Left ventricle myocardium inferior (tissue), 1 donor: ENCODE measurements around the gene GATC. TPM values are rescaled to one million over a fixed set of nuclear protein-coding genes. Genes with fewer than 3 reads are reported as not detected.

Experiments
- DNase-seq: peaks from one replicate; pipeline ENCODE4 v3.0.0-alpha.2; 2020
- H3K27ac ChIP-seq: fragments of 200-600 bp; replicated peaks from 2 replicates; pipeline ENCODE4 v1.8.0; 2021
- H3K27me3 ChIP-seq: fragments of 200-600 bp; 2 replicates; pipeline ENCODE4 v1.8.0; 2021; ENCODE audit warnings: low read depth
- H3K36me3 ChIP-seq: fragments of 200-600 bp; 2 replicates; pipeline ENCODE4 v1.8.0; 2021
- H3K4me1 ChIP-seq: fragments of 200-600 bp; 2 replicates; pipeline ENCODE4 v1.8.0; 2021
- H3K4me3 ChIP-seq: fragments of 200-600 bp; 2 replicates; pipeline ENCODE4 v1.8.0; 2021; ENCODE audit warnings: mild to moderate bottlenecking, moderate library complexity
- H3K9me3 ChIP-seq: fragments of 200-600 bp; replicated peaks from 2 replicates; pipeline ENCODE4 v1.8.0; 2021
- intact Hi-C: fragments of 100-400 bp; cut with micrococcal nuclease; formaldehyde crosslinking; loops from one replicate; pipeline ENCODE4 v1.11.0; 2022
- total RNA-seq: library from RNA; stranded (reverse); fragmentation: NEBNext Ultra II Directional; extraction: Animal tissue kit (Norgen Biotek cat#: 25700); gene quantifications from one replicate; pipeline ENCODE4 v1.2.1, GENCODE V29; 2021
- TF ChIP-seq, protein P1 (sequence below): fragments of 200-600 bp; IDR thresholded peaks from 2 replicates; pipeline ENCODE4 v1.8.0; 2021; ENCODE audit warnings: antibody characterized with exemption, mild to moderate bottlenecking, borderline replicate concordance
- donor health status: DM: no; HTN: yes; CAD: no; lungs with severe emphysema.

The GATC gene
- total RNA-seq, 1 donor from 2014 or later: 12.0 TPM

DNA sequence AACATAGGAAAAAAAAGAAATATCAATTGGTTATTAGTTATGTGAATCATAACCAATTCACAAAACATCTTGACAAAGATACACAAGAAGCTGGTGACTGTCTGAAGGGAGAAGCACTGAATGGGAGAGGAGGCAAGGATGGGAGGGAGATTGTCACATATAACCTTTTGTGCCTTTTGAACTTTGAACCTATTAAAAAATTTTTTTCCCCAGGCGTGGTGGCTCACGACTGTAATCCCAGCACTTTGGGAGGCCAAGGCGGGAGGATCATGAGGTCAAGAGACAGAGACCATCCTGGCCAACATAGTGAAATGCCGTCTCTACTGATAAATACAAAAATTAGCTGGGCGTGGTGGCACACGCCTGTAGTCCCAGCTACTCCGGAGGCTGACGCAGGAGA is 62.3 kb downstream of the GATC start:
- intact Hi-C loops: no loop called here
- no peaks in the 10 kb centered on the region for H3K4me1 ChIP-seq
- no peaks in the 10 kb centered on the region for H3K9me3 ChIP-seq
- no peak overlapping the region for H3K27ac ChIP-seq
- no peaks in the 10 kb centered on the region for H3K27me3 ChIP-seq
- H3K4me3 ChIP-seq: no peak overlapping the region
- TF ChIP-seq, protein P1, sequence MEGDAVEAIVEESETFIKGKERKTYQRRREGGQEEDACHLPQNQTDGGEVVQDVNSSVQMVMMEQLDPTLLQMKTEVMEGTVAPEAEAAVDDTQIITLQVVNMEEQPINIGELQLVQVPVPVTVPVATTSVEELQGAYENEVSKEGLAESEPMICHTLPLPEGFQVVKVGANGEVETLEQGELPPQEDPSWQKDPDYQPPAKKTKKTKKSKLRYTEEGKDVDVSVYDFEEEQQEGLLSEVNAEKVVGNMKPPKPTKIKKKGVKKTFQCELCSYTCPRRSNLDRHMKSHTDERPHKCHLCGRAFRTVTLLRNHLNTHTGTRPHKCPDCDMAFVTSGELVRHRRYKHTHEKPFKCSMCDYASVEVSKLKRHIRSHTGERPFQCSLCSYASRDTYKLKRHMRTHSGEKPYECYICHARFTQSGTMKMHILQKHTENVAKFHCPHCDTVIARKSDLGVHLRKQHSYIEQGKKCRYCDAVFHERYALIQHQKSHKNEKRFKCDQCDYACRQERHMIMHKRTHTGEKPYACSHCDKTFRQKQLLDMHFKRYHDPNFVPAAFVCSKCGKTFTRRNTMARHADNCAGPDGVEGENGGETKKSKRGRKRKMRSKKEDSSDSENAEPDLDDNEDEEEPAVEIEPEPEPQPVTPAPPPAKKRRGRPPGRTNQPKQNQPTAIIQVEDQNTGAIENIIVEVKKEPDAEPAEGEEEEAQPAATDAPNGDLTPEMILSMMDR: no peak
- H3K36me3 ChIP-seq: peaks cover 91% of the 10 kb centered on the region
- DNase-seq: no peak

Other genes with a start within 250 kb of the GATC start
- gene RPLP0, start 245.3 kb upstream of the GATC start, total RNA-seq: 712 TPM
- 59.8 TPM for gene PXN, start 180.7 kb upstream of the GATC start, total RNA-seq
- 22,484 TPM for gene RNU4-2, start 154.5 kb upstream of the GATC start, total RNA-seq
- 2,088 TPM for gene RNU4-1, start 153.2 kb upstream of the GATC start, total RNA-seq
- 6.5 TPM for gene SIRT4, start 144.1 kb upstream of the GATC start, total RNA-seq
- gene PLA2G1B, start 118.7 kb upstream of the GATC start, total RNA-seq: not detected
- 4.8 TPM for gene MSI1, start 77.3 kb upstream of the GATC start, total RNA-seq
- 142 TPM for gene COX6A1, start 8.3 kb upstream of the GATC start, total RNA-seq
- 17.9 TPM for gene TRIAP1, start 60 bp upstream of the GATC start, total RNA-seq
- gene SRSF9, start 23.3 kb downstream of the GATC start, total RNA-seq: 34.4 TPM
- gene DYNLL1, start 49.7 kb downstream of the GATC start, total RNA-seq: 175 TPM
- 41.8 TPM for gene COQ5, start 82.7 kb downstream of the GATC start, total RNA-seq
- 274 TPM for gene RNF10, start 87.9 kb downstream of the GATC start, total RNA-seq
- gene POP5, start 135.0 kb downstream of the GATC start, total RNA-seq: 48.3 TPM
- 4.2 TPM for gene CABP1, start 194.2 kb downstream of the GATC start, total RNA-seq
- 120 TPM for gene MLEC, start 240.7 kb downstream of the GATC start, total RNA-seq